ENCODE measurements around the gene RELCH.

RELCH gene

GRCh38 chr18:62346333-62347088 lies 159.5 kb downstream of the RELCH start:
- no peak for DNase-seq

GRCh38 chr18:62347089-62347506 lies 160.0 kb downstream of the RELCH start:
- DNase-seq = no peak

DNA sequence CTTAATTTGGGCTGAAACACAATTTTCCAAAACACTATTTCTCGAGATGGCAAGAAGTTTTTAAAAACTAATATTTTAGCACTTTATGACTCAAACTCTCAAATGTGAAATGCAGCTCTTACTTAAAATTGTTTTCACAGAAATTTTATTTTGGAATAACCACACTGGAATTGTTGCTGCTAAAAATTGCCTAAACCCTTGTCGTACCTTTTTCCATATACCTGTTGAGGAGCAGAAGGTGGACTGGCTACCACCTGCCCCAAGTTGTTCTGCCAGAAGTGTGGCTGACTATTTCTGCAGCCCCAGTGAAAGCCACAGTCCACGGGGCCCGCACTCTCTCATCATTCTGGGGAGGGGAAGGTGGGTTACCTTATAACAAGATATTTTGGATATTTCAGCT lies 161.4 kb downstream of the RELCH start:
- no peak for DNase-seq

GRCh38 chr18:62353170-62353569 lies 166.1 kb downstream of the RELCH start:
- no peak for DNase-seq

DNA sequence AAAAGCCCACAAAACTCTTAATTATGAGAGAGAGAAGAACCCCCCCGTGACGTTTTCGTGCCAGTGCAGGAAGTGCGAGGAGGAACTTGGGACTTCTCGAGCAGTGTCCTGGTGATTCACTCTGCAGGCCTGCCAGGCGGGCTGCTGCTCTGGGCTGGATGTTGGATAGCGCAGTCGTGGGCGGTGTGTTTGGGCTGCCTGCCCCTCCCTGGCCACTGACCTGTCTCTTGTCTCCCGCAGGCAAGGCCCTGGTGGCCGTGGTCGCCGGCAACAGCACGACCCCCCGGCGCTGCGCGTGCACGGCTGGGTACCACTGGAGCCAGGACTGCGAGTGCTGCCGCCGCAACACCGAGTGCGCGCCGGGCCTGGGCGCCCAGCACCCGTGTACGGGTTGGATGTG lies 167.1 kb downstream of the RELCH start:
- DNase-seq = no peak

DNA sequence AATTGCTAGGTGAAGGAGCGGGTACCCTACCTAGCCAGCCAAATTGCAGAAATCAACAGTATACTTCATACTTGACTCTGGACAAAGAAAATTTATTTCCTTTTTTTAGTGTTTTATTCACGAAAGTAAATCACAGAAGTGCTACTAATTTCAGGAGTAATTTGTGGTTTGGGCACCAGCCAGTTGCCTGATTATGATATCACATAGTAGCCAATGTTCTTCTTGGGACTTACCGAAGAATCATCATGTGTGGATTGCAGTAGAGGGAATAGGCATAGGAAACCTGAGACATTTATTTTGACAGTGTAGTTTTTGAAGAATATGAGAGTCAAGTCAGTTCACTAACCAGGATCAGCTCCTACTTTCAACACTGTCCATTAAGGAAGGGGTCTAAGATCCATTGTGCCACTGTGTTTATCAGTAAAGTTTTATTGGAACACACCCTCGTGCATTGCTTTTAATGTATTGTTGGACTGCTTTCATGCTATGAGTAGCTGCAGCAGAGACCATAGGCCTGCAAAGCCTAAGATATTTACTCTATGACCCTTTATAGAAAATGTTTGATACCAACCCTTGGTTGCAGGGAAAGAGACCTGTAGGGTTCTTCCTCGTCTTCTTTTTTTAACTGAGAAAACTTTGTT lies 170.1 kb downstream of the RELCH start:
- DNase-seq = no peak
